ENCODE data around the gene TMEM198.

TMEM198 gene

DNA sequence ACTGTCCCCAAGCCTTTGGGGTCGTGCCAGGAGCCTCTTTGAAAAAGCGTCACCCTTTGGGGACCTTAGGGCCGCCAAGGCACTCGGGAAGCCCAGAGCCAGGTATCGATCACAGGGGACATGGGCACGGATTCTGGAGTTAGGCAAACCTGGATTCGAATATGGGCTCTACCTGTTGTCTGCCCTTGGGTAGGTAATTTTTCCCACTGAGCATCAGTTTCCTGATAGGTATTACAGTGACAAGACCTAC is 9.3 kb downstream of the TMEM198 start:
- TF ChIP-seq, protein P1, sequence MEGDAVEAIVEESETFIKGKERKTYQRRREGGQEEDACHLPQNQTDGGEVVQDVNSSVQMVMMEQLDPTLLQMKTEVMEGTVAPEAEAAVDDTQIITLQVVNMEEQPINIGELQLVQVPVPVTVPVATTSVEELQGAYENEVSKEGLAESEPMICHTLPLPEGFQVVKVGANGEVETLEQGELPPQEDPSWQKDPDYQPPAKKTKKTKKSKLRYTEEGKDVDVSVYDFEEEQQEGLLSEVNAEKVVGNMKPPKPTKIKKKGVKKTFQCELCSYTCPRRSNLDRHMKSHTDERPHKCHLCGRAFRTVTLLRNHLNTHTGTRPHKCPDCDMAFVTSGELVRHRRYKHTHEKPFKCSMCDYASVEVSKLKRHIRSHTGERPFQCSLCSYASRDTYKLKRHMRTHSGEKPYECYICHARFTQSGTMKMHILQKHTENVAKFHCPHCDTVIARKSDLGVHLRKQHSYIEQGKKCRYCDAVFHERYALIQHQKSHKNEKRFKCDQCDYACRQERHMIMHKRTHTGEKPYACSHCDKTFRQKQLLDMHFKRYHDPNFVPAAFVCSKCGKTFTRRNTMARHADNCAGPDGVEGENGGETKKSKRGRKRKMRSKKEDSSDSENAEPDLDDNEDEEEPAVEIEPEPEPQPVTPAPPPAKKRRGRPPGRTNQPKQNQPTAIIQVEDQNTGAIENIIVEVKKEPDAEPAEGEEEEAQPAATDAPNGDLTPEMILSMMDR (IDR thresholded peaks at IDR 0.05; ENCODE audit: poor library complexity, severe bottlenecking) = no peak
- H3K27ac ChIP-seq (ENCODE audit: poor library complexity, severe bottlenecking) = no peak overlapping the region

DNA sequence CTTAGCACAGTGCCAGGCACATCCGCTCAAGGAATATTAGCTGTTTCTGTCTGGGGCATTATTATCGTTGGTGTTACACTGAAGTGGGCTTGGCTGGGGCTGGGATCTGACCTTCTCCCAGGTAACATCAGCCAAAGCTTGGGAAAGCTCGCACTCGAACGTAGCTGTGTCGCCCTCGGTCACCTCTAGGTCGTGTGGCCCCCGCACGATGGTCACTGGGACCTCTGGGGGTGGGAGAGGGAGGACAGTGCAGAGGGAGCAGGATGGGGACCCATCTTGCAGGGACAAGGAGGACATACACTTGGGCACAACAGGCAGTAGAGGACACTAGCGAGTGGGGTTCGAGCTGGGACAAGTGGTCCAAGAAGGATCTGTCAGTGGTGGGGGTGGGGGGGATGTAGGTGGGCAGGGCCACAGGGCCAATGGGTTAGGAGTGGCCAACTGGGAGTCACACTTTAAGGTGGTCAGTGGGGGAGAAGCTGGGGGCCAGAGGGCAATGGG is 9.7 kb downstream of the TMEM198 start:
- Histone ChIP-seq H3K27me3 (ENCODE audit: insufficient read depth, poor library complexity, severe bottlenecking) (no peaks in the 10 kb centered on the region), H3K4me1 (ENCODE audit: insufficient read depth, poor library complexity, severe bottlenecking) (no peaks in the 10 kb centered on the region)
- ATAC-seq (ENCODE audit: low read depth) = no peak

More for the DNA sequence above, 9.3 kb downstream of the TMEM198 start:
- no peak for ATAC-seq (ENCODE audit: low read depth)
- no peaks in the 10 kb centered on the region for H3K27me3 ChIP-seq (ENCODE audit: insufficient read depth, poor library complexity, severe bottlenecking)
- peak overlapping the region; percentile 61 for H3K4me3 ChIP-seq (ENCODE audit: severe bottlenecking)
- no peaks in the 10 kb centered on the region for H3K36me3 ChIP-seq (ENCODE audit: low read depth)
- H3K9me3 ChIP-seq (ENCODE audit: severe bottlenecking) = no peaks in the 10 kb centered on the region
- DNase-seq (ENCODE audit: low spot score) = no peak
- no peaks in the 10 kb centered on the region for H3K4me1 ChIP-seq (ENCODE audit: insufficient read depth, poor library complexity, severe bottlenecking)

GRCh38 chr2:219554350-219554749 is 10.5 kb downstream of the TMEM198 start:
- Histone ChIP-seq H3K27me3 (ENCODE audit: insufficient read depth, poor library complexity, severe bottlenecking) (no peaks in the 10 kb centered on the region), H3K4me3 (ENCODE audit: severe bottlenecking) (no peak overlapping the region), H3K36me3 (ENCODE audit: low read depth) (no peaks in the 10 kb centered on the region), H3K27ac (ENCODE audit: poor library complexity, severe bottlenecking) (no peak overlapping the region), H3K9me3 (ENCODE audit: severe bottlenecking) (no peaks in the 10 kb centered on the region), H3K4me1 (ENCODE audit: insufficient read depth, poor library complexity, severe bottlenecking) (no peaks in the 10 kb centered on the region)
- DNase-seq (ENCODE audit: low spot score) (no peak), ATAC-seq (ENCODE audit: low read depth) (no peak)
- TF ChIP-seq, protein P1 (IDR thresholded peaks at IDR 0.05; ENCODE audit: poor library complexity, severe bottlenecking) = no peak

More for the DNA sequence above, 9.7 kb downstream of the TMEM198 start:
- TF ChIP-seq, protein P1 (IDR thresholded peaks at IDR 0.05; ENCODE audit: poor library complexity, severe bottlenecking) = no peak
- no peak overlapping the region for H3K4me3 ChIP-seq (ENCODE audit: severe bottlenecking)
- H3K36me3 ChIP-seq (ENCODE audit: low read depth) = no peaks in the 10 kb centered on the region
- no peak for DNase-seq (ENCODE audit: low spot score)
- H3K27ac ChIP-seq (ENCODE audit: poor library complexity, severe bottlenecking) = no peak overlapping the region
- H3K9me3 ChIP-seq (ENCODE audit: severe bottlenecking) = no peaks in the 10 kb centered on the region

- H3K36me3 ChIP-seq (ENCODE audit: low read depth) = no peaks in the 10 kb centered on the region
- H3K27me3 ChIP-seq (ENCODE audit: insufficient read depth, poor library complexity, severe bottlenecking) = no peaks in the 10 kb centered on the region
- DNase-seq (ENCODE audit: low spot score) (no peak), ATAC-seq (ENCODE audit: low read depth) (no peak)
- H3K9me3 ChIP-seq (ENCODE audit: severe bottlenecking) = no peaks in the 10 kb centered on the region
- no peak overlapping the region for H3K4me3 ChIP-seq (ENCODE audit: severe bottlenecking)
- H3K27ac ChIP-seq (ENCODE audit: poor library complexity, severe bottlenecking) = no peak overlapping the region
- TF ChIP-seq, protein P1 (IDR thresholded peaks at IDR 0.05; ENCODE audit: poor library complexity, severe bottlenecking) = no peak
- no peaks in the 10 kb centered on the region for H3K4me1 ChIP-seq (ENCODE audit: insufficient read depth, poor library complexity, severe bottlenecking)
Observed at GRCh38 chr2:219555956-219556355, 12.1 kb downstream of the TMEM198 start.

DNA sequence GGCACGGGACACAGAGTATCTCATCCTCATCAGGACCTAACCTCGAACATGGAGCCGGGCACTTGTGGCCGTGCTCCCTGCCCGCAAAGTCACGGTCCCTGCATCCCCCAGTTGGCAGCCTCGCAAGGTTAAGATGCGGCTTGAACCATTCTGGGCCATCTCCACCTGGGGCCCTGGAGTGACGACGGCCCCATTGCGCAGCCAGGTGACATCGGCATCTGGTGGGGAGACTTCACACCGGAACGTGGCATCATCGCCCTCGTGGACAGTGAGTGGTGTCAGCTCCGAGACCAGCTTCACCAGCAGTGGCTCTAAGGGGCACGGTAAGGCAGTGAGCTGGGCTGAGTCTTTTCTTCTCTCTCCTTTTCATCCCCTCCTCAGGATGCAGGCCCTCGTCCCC is 12.6 kb downstream of the TMEM198 start:
- no peaks in the 10 kb centered on the region for H3K36me3 ChIP-seq (ENCODE audit: low read depth)
- ATAC-seq (ENCODE audit: low read depth) = no peak
- no peak for DNase-seq (ENCODE audit: low spot score)
- no peaks in the 10 kb centered on the region for H3K9me3 ChIP-seq (ENCODE audit: severe bottlenecking)
- H3K4me1 ChIP-seq (ENCODE audit: insufficient read depth, poor library complexity, severe bottlenecking) = no peaks in the 10 kb centered on the region
- H3K27ac ChIP-seq (ENCODE audit: poor library complexity, severe bottlenecking) = no peak overlapping the region
- H3K27me3 ChIP-seq (ENCODE audit: insufficient read depth, poor library complexity, severe bottlenecking) = no peaks in the 10 kb centered on the region
- H3K4me3 ChIP-seq (ENCODE audit: severe bottlenecking) = no peak overlapping the region
- TF ChIP-seq, protein P1 (IDR thresholded peaks at IDR 0.05; ENCODE audit: poor library complexity, severe bottlenecking) = no peak
